ENCODE results near the gene KCNC4.

The KCNC4 gene

DNA sequence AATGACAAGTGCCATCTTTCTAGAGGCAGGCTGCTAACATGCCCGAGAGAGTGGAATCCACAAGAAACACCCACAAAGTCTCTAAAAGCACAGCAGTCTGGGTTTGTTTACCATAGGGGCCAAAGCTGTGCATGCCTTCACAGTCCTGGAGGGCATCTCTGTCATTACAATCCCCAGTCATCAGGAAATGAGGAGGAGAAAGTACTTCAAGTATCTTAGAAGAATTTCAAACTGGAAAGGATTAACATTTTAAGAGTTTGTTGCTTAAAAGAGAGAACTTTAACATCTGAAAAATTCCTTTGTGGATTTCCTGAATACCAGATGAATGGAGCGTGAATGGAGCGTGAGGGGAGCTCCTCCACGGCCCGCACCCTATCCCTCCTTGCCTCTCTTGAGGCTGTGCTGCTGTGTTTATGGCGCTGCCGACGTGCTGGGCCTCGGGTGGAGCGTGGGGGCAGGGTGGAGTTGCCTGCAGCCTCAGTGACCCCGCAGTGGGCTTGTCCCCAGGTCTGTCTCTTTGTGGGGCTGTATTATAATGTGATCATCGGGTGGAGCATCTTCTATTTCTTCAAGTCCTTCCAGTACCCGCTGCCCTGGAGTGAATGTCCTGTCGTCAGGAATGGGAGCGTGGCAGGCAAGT is 36.5 kb upstream of the KCNC4 start:
- no peaks in the 10 kb centered on the region for H3K9me3 ChIP-seq (ENCODE audit: severe bottlenecking)
- no peak for DNase-seq
- H3K4me3 ChIP-seq (ENCODE audit: low read depth, low read length): no peak overlapping the region
- peak overlapping the region; percentile 83 for H3K27ac ChIP-seq
- no peaks in the 10 kb centered on the region for H3K27me3 ChIP-seq (ENCODE audit: insufficient read depth, low read depth, severe bottlenecking)
- TF ChIP-seq, protein P1, sequence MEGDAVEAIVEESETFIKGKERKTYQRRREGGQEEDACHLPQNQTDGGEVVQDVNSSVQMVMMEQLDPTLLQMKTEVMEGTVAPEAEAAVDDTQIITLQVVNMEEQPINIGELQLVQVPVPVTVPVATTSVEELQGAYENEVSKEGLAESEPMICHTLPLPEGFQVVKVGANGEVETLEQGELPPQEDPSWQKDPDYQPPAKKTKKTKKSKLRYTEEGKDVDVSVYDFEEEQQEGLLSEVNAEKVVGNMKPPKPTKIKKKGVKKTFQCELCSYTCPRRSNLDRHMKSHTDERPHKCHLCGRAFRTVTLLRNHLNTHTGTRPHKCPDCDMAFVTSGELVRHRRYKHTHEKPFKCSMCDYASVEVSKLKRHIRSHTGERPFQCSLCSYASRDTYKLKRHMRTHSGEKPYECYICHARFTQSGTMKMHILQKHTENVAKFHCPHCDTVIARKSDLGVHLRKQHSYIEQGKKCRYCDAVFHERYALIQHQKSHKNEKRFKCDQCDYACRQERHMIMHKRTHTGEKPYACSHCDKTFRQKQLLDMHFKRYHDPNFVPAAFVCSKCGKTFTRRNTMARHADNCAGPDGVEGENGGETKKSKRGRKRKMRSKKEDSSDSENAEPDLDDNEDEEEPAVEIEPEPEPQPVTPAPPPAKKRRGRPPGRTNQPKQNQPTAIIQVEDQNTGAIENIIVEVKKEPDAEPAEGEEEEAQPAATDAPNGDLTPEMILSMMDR (IDR thresholded peaks at IDR 0.05; ENCODE audit: low read depth, low read length): no peak
- H3K36me3 ChIP-seq: no peaks in the 10 kb centered on the region

DNA sequence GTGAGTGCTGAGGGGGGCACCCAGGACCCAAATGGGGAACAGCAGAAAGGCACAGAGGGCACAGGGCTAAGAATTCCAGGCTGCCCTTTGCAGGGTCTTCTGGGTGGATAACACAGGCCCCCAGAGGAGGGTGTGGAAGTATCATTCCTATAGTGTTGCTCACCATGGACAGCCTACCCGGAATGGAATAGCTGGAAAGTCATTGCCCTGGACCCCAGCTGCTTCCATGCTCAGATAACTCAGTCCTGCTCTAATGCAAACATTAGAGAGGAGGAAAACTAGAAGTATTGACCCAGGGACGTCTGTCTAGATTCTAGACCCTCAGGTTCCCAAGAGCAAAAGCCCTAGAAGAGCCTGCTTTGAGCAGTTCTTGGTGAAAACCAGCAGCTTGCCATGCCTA is 35.2 kb upstream of the KCNC4 start:
- Histone ChIP-seq H3K27ac (no peak overlapping the region), H3K36me3 (no peaks in the 10 kb centered on the region), H3K4me3 (ENCODE audit: low read depth, low read length) (no peak overlapping the region), H3K9me3 (ENCODE audit: severe bottlenecking) (no peaks in the 10 kb centered on the region), H3K27me3 (ENCODE audit: insufficient read depth, low read depth, severe bottlenecking) (no peaks in the 10 kb centered on the region)
- DNase-seq: no peak
- TF ChIP-seq, protein P1 (IDR thresholded peaks at IDR 0.05; ENCODE audit: low read depth, low read length): no peak

DNA sequence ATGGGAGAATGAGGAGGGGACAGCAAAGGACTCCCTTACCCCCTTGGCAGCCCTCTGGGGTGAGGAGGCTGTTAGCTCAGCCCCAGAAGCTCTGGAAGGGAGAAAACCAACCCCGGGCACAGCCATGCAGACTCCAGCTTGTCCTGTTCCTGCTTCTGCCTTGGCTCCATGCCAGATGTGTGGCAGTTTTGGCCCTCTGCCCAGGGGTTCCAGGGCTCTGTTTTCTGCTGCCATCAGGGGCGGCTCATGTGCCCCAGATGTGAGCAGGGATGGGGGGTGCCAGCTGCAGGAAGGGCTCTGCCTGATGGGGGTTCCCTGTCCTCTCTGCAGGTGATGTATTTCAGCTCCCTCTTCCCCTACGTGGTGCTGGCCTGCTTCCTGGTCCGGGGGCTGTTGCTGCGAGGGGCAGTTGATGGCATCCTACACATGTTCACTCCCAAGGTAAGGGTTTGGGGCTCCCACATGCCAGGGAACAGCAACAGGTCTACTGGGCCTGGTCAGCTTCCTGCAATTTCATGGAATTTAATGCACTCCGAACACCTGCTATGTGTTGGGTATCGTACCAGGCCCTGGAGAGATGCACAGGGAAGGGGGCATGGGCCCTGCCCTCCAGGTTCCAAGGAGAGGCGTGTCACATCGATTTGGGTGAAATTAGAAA is 33.7 kb upstream of the KCNC4 start:
- H3K36me3 ChIP-seq: no peaks in the 10 kb centered on the region
- TF ChIP-seq, protein P1 (IDR thresholded peaks at IDR 0.05; ENCODE audit: low read depth, low read length): no peak
- H3K27ac ChIP-seq: no peak overlapping the region
- no peaks in the 10 kb centered on the region for H3K27me3 ChIP-seq (ENCODE audit: insufficient read depth, low read depth, severe bottlenecking)
- DNase-seq: no peak
- peaks cover 2% of the 10 kb centered on the region for H3K9me3 ChIP-seq (ENCODE audit: severe bottlenecking)
- no peak overlapping the region for H3K4me3 ChIP-seq (ENCODE audit: low read depth, low read length)

DNA sequence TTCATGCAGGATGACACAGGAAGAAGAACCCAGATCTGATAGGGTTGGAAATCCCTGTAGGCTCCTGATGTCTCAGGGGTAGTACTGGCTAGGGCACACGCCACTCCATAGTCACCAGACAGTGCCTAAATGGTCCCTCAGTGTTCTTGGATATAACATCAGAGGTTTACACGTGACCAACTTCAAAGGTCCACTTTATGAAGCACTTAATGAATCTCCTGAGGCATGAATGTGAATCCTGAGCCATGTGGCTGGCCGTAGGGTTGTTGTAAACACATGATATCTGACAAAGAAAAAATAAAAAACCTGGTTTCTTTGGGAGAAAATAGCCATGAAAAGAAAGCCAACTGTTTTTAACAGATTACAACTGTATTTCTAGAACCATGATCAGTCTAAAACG is 32.3 kb upstream of the KCNC4 start:
- H3K9me3 ChIP-seq (ENCODE audit: severe bottlenecking): peaks cover 2% of the 10 kb centered on the region
- H3K36me3 ChIP-seq: no peaks in the 10 kb centered on the region
- H3K4me3 ChIP-seq (ENCODE audit: low read depth, low read length): no peak overlapping the region
- H3K27ac ChIP-seq: no peak overlapping the region
- DNase-seq: no peak
- TF ChIP-seq, protein P1 (IDR thresholded peaks at IDR 0.05; ENCODE audit: low read depth, low read length): no peak
- no peaks in the 10 kb centered on the region for H3K27me3 ChIP-seq (ENCODE audit: insufficient read depth, low read depth, severe bottlenecking)

DNA sequence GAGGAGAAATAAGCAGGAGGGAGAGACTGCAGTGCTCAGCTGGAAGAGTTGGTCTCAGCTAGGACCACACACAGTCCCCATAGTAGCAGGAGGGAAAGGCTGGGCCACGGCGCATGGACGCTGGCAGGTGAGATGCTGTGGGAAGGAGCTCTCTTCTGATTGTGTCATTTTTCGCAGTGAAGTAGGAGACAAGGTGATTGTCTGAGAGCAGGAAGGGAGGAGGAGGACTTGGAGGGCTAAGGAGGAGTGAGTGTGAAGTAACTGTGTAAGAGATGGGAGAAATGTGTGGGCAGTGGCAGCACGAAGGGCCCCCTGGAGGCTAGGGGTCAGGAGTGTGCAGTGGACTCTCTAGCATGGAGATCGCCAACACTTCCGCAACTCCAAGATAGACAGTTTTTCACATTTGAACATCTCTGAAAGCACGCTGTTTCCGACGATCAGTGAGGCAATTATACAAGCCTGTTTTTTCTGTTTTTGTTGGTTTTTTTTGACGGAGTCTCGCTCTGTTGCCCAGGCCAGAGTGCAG is 26.4 kb upstream of the KCNC4 start:
- DNase-seq: no peak
- peaks cover 2% of the 10 kb centered on the region for H3K9me3 ChIP-seq (ENCODE audit: severe bottlenecking)
- no peak overlapping the region for H3K4me3 ChIP-seq (ENCODE audit: low read depth, low read length)
- H3K27me3 ChIP-seq (ENCODE audit: insufficient read depth, low read depth, severe bottlenecking): no peaks in the 10 kb centered on the region
- no peaks in the 10 kb centered on the region for H3K36me3 ChIP-seq
- H3K27ac ChIP-seq: no peak overlapping the region
- TF ChIP-seq, protein P1 (IDR thresholded peaks at IDR 0.05; ENCODE audit: low read depth, low read length): no peak

Data from WERI-Rb-1 (cell line).